IPS-20b (cell line): ENCODE data around the gene SDF2L1.
"Not testable (repeated sequence)": the region's sequence is repeated elsewhere in the genome, so short reads cannot be mapped to it uniquely, and the experiment has no call there.

Experiments
- H3K27ac ChIP-seq: one replicate; pipeline ENCODE4 v1.5.1; 2013; ENCODE audit warnings: low read length
- H3K27me3 ChIP-seq: 2 replicates; pipeline ENCODE4 v1.6.1; 2013; ENCODE audit warnings: mild to moderate bottlenecking, low read length, inconsistent platforms; ENCODE audit not compliant: insufficient read depth
- H3K36me3 ChIP-seq: 2 replicates; pipeline ENCODE4 v1.6.1; 2013; ENCODE audit warnings: low read depth, mild to moderate bottlenecking, inconsistent platforms, low read length, moderate library complexity; ENCODE audit not compliant: insufficient read depth
- H3K4me1 ChIP-seq: 2 replicates; pipeline ENCODE4 v1.6.1; 2013; ENCODE audit warnings: mild to moderate bottlenecking, control low read depth, inconsistent platforms, low read length, moderate library complexity; ENCODE audit not compliant: insufficient read depth
- H3K4me3 ChIP-seq: 2 replicates; pipeline ENCODE4 v1.5.1; 2013; ENCODE audit warnings: mild to moderate bottlenecking, low read length, inconsistent platforms
- H3K9ac ChIP-seq: 2 replicates; pipeline ENCODE4 v1.6.1; 2013; ENCODE audit warnings: low read depth, mild to moderate bottlenecking, inconsistent platforms, low read length, moderate library complexity
- H3K9me3 ChIP-seq: 2 replicates; pipeline ENCODE4 v1.6.1; 2013; ENCODE audit warnings: mild to moderate bottlenecking, low read depth, low read length, inconsistent platforms; ENCODE audit not compliant: insufficient read depth

The SDF2L1 gene

DNA sequence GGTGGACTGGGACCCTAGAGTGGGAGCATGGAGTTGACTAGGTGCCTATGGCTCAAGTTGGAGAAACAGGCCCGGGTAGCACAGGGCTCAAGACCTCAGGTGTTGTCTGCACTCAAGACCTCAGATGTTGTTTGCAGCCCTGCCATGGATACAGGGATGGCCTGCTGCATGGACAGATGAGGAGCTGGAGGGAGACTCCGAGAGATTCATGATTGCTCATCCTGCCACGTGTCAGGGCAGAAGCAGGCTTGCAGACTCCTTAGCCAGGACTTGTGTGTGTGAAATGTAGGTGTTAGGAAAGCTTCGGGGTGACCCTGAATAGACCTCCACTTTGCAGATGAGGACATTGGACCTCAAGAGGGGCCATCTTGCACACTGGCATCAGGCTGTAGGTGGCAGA is 8.6 kb upstream of the SDF2L1 start:
- no peak overlapping the region for H3K27ac ChIP-seq

DNA sequence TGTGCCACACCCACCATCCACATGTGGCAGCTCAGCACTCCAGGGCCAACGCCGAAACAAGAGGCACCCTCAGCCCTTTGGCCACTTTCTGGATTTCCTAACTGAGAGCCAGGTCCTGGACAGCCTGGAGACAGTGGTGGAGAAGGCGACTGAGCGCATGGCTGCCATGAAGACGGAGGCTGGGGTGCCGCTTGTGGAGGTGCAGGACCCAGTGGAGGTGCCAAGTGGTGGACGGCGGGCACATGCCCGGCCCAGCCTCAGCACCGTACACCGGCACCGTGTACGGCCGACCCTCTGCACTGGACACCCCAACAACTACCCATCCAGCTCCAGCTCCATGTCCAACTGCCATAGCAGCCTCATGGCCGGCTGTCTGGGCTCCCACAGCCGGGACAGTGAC is 8.0 kb upstream of the SDF2L1 start:
- no peaks in the 10 kb centered on the region for H3K9me3 ChIP-seq
- H3K4me3 ChIP-seq: no peak overlapping the region
- H3K9ac ChIP-seq: no peak overlapping the region
- no peaks in the 10 kb centered on the region for H3K36me3 ChIP-seq
- H3K27me3 ChIP-seq: no peaks in the 10 kb centered on the region
- no peak overlapping the region for H3K27ac ChIP-seq
- no peaks in the 10 kb centered on the region for H3K4me1 ChIP-seq

More for the DNA sequence above, 8.6 kb upstream of the SDF2L1 start:
- Histone ChIP-seq H3K9ac (no peak overlapping the region), H3K36me3 (no peaks in the 10 kb centered on the region), H3K27me3 (no peaks in the 10 kb centered on the region), H3K9me3 (no peaks in the 10 kb centered on the region), H3K4me1 (no peaks in the 10 kb centered on the region), H3K4me3 (no peak overlapping the region)

GRCh38 chr22:21634844-21635243 is 7.3 kb upstream of the SDF2L1 start:
- Histone ChIP-seq H3K36me3 (no peaks in the 10 kb centered on the region), H3K9me3 (no peaks in the 10 kb centered on the region), H3K4me1 (no peaks in the 10 kb centered on the region), H3K27ac (no peak overlapping the region), H3K27me3 (no peaks in the 10 kb centered on the region), H3K4me3 (no peak overlapping the region), H3K9ac (no peak overlapping the region)

- peaks cover 1% of the 10 kb centered on the region; the same call in 1 of the 2 replicates for H3K4me1 ChIP-seq
- no peaks in the 10 kb centered on the region for H3K36me3 ChIP-seq
- H3K4me3 ChIP-seq: no peak overlapping the region
- peaks cover 5% of the 10 kb centered on the region for H3K27me3 ChIP-seq
- H3K9me3 ChIP-seq: no peaks in the 10 kb centered on the region
- H3K9ac ChIP-seq: no peak overlapping the region
- no peak overlapping the region for H3K27ac ChIP-seq
Measured at GRCh38 chr22:21635771-21636510, 6.2 kb upstream of the SDF2L1 start.

DNA sequence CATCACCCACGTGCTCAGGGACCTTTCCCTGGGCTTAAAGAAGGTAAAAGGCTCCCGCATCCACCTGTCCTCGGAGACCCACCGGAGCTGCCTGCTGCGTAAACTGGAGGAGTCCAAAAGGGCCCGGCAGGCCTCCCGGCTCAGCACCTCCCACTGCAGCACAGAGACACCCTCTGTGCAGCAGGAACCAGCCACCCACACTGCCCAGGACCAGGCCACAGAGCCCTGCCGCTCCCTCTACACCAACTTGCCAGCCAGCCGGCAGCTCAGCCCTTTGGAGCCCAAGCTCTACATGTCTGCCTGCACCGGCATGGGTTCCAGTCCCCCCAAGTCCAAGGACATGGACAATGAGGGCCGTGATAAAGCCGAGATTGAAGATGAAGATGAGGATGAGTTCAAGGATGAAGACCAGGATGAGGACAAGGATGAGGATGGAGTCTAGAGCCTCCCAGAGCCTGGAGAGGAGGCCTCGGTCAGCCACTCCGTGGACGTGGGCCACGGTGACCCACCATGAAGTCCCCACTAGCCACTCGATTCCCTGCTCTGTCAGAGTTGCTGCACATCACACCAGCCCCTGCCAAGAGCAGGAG is 5.4 kb upstream of the SDF2L1 start:
- Histone ChIP-seq H3K9me3 (no peaks in the 10 kb centered on the region), H3K27me3 (peaks cover 13% of the 10 kb centered on the region), H3K36me3 (no peaks in the 10 kb centered on the region), H3K4me3 (no peak overlapping the region), H3K4me1 (peaks cover 5% of the 10 kb centered on the region; the same call in 1 of the 2 replicates), H3K27ac (no peak overlapping the region), H3K9ac (no peak overlapping the region)

DNA sequence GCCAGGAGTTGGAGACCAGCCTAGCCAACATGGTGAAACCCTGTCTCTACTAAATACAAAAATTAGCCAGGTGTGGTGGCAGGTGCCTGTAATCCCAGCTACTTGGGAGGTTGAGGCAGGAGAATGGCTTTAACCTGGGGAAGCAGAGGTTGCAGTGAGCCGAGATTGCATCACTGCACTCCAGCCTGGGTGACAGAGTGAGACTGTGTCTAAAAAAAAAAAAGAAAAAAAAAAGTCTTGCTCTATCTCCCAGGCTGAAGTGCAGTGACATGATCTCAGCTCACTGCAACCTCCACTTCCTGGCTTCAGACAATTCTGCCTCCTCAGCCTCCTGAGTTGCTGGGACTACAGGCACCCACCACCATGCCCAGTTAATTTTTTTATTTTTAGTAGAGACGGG is 4.7 kb upstream of the SDF2L1 start:
- H3K27ac ChIP-seq, H3K9ac ChIP-seq, H3K9me3 ChIP-seq, H3K4me1 ChIP-seq, H3K4me3 ChIP-seq, H3K36me3 ChIP-seq: not testable (repeated sequence)
- H3K27me3 ChIP-seq: peaks cover 13% of the 10 kb centered on the region

DNA sequence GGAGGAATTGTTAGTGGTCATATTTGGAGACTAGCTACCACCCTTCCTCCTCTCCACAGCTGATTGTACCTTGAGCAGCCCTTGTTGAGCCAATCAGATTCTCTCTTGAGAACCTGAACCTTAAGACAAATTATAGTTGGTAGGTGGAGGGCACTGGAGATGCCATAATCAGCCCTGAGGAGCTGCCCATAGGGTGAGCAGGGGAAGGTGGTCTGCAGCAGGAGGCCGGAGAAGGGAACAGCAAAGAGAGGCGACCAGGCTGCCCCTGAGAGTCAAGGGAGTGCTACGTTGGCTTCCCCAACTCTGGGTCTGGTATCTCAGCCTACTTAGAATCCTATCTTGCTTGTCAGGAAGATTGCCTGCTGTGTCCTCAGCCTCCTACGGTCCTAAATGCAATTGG is 2.7 kb upstream of the SDF2L1 start:
- H3K4me1 ChIP-seq: peaks cover 5% of the 10 kb centered on the region; the same call in 1 of the 2 replicates
- H3K27ac ChIP-seq: no peak overlapping the region
- H3K27me3 ChIP-seq: peaks cover 17% of the 10 kb centered on the region
- H3K9me3 ChIP-seq: no peaks in the 10 kb centered on the region
- no peak overlapping the region for H3K9ac ChIP-seq
- no peaks in the 10 kb centered on the region; the same call in 1 of the 2 replicates for H3K36me3 ChIP-seq
- H3K4me3 ChIP-seq: no peak overlapping the region

- Histone ChIP-seq H3K27me3 (peaks cover 17% of the 10 kb centered on the region), H3K4me3 (no peak overlapping the region; the same call in 1 of the 2 replicates), H3K9ac (peak overlapping the region; percentile 72; the same call in 1 of the 2 replicates), H3K36me3 (peaks cover 4% of the 10 kb centered on the region; the same call in 1 of the 2 replicates), H3K9me3 (no peaks in the 10 kb centered on the region), H3K4me1 (peaks cover 5% of the 10 kb centered on the region; the same call in 1 of the 2 replicates), H3K27ac (no peak overlapping the region)
Measured at GRCh38 chr22:21640810-21641209, 1.3 kb upstream of the SDF2L1 start.

DNA sequence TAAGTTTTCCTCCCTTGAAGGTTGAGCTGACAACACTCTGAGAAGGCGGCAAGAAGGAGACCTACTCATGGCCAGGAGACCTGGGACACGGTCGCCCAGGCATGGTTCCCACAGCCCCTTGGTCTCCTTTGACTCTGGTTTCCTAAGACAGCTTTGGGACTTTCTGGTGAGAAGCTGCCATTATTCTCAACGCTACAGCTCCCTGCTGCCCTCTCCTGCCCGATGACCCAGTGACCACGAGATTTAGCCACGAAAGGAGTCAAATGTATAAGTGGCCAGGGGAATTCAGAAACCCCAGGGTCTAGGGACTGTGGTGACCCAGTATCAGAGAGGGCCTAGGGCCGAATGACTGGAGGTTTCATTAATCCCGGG is 699 bp upstream of the SDF2L1 start:
- no peaks in the 10 kb centered on the region for H3K9me3 ChIP-seq
- peak overlapping the region; percentile 72; the same call in 1 of the 2 replicates for H3K9ac ChIP-seq
- peaks cover 17% of the 10 kb centered on the region for H3K27me3 ChIP-seq
- H3K4me1 ChIP-seq: peaks cover 5% of the 10 kb centered on the region; the same call in 1 of the 2 replicates
- H3K4me3 ChIP-seq: peak overlapping the region; percentile 77
- peaks cover 7% of the 10 kb centered on the region for H3K36me3 ChIP-seq
- H3K27ac ChIP-seq: peak overlapping the region; percentile 24

- Histone ChIP-seq H3K4me3 (peak overlapping the region; percentile 77), H3K9me3 (no peaks in the 10 kb centered on the region), H3K27me3 (peaks cover 17% of the 10 kb centered on the region), H3K36me3 (peaks cover 8% of the 10 kb centered on the region), H3K9ac (peak overlapping the region; percentile 67; the same call in 1 of the 2 replicates), H3K27ac (no peak overlapping the region), H3K4me1 (peaks cover 5% of the 10 kb centered on the region; the same call in 1 of the 2 replicates)
Measured at GRCh38 chr22:21642584-21643448, 714 bp downstream of the SDF2L1 start.

GRCh38 chr22:21643533-21644357 is 1.6 kb downstream of the SDF2L1 start:
- H3K4me3 ChIP-seq: peak overlapping the region; percentile 77; the same call in 1 of the 2 replicates
- no peak overlapping the region for H3K27ac ChIP-seq
- H3K27me3 ChIP-seq: peaks cover 17% of the 10 kb centered on the region

More at GRCh38 chr22:21643533-21644357, 1.6 kb downstream of the SDF2L1 start:
- no peaks in the 10 kb centered on the region for H3K9me3 ChIP-seq
- no peak overlapping the region for H3K9ac ChIP-seq
- peaks cover 9% of the 10 kb centered on the region for H3K36me3 ChIP-seq
- H3K4me1 ChIP-seq: peaks cover 5% of the 10 kb centered on the region; the same call in 1 of the 2 replicates
